ENCODE measurements around the gene DCDC1.

DNA sequence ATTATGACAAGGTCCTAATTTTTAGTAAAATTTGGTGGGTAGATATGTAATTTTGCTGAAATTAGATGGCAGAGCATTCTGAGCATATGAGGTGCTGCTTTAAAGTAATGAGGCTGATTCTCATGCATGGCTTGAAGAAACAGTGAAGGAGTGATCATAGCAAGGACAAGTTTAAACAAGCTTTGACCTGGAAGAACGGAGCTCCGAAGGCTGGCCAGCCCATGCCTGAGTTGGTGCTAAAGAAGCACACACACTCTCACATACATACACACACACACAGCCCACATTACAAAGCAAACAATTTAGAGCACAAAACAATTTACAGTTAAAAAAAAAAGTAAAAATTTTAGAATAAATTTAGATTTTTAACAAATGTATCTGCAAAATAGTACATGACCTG, 150.7 kb downstream of the DCDC1 start:
- no peak for TF ChIP-seq POLR2A (IDR thresholded peaks at IDR 0.05)
- TF ChIP-seq, protein P1, sequence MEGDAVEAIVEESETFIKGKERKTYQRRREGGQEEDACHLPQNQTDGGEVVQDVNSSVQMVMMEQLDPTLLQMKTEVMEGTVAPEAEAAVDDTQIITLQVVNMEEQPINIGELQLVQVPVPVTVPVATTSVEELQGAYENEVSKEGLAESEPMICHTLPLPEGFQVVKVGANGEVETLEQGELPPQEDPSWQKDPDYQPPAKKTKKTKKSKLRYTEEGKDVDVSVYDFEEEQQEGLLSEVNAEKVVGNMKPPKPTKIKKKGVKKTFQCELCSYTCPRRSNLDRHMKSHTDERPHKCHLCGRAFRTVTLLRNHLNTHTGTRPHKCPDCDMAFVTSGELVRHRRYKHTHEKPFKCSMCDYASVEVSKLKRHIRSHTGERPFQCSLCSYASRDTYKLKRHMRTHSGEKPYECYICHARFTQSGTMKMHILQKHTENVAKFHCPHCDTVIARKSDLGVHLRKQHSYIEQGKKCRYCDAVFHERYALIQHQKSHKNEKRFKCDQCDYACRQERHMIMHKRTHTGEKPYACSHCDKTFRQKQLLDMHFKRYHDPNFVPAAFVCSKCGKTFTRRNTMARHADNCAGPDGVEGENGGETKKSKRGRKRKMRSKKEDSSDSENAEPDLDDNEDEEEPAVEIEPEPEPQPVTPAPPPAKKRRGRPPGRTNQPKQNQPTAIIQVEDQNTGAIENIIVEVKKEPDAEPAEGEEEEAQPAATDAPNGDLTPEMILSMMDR (IDR thresholded peaks at IDR 0.05), result no peak
